HG03469 (cell line): ENCODE measurements around the gene CFAP46.
"Not testable (repeated sequence)": the region's sequence is repeated elsewhere in the genome, so short reads cannot be mapped to it uniquely, and the experiment has no call there.

Experiments
- ATAC-seq: cut with Tn5 transposase; IDR thresholded peaks from one replicate; pipeline ENCODE4 v1.9.1; 2021; ENCODE audit warnings: mild to moderate bottlenecking, moderate library complexity, moderate number of reproducible peaks; ENCODE audit not compliant: unreplicated experiment

CFAP46 gene

GRCh38 chr10:132834891-132835847 lies 107.2 kb downstream of the CFAP46 start:
- no peak for ATAC-seq

GRCh38 chr10:132834311-132834761 lies 108.0 kb downstream of the CFAP46 start:
- no peak for ATAC-seq

GRCh38 chr10:132833421-132834111 lies 108.8 kb downstream of the CFAP46 start:
- ATAC-seq, result no peak

GRCh38 chr10:132832186-132832969 lies 110.0 kb downstream of the CFAP46 start:
- ATAC-seq, result no peak

- no peak for ATAC-seq
Observed at GRCh38 chr10:132829403-132829802, 113.0 kb downstream of the CFAP46 start.

GRCh38 chr10:132828681-132829080 lies 113.7 kb downstream of the CFAP46 start:
- ATAC-seq, result no peak

GRCh38 chr10:132827861-132828539 lies 114.4 kb downstream of the CFAP46 start:
- no peak for ATAC-seq

GRCh38 chr10:132827423-132827789 lies 115.0 kb downstream of the CFAP46 start:
- no peak for ATAC-seq

- ATAC-seq, result no peak
Observed at GRCh38 chr10:132826524-132827422, 115.6 kb downstream of the CFAP46 start.

GRCh38 chr10:132825783-132826523 lies 116.4 kb downstream of the CFAP46 start:
- ATAC-seq, result not testable (repeated sequence)

GRCh38 chr10:132820056-132820455 lies 122.3 kb downstream of the CFAP46 start:
- no peak for ATAC-seq

- no peak for ATAC-seq
Observed at GRCh38 chr10:132817701-132818211, 124.6 kb downstream of the CFAP46 start.

GRCh38 chr10:132816718-132817117 lies 125.7 kb downstream of the CFAP46 start:
- ATAC-seq, result no peak

GRCh38 chr10:132815168-132815857 lies 127.1 kb downstream of the CFAP46 start:
- no peak for ATAC-seq

GRCh38 chr10:132814469-132814856 lies 127.9 kb downstream of the CFAP46 start:
- ATAC-seq, result no peak

- no peak for ATAC-seq
Observed at GRCh38 chr10:132813560-132814468, 128.6 kb downstream of the CFAP46 start.

- no peak for ATAC-seq
Observed at GRCh38 chr10:132813001-132813401, 129.4 kb downstream of the CFAP46 start.
